ENCODE data around the gene DNAJC7.

The DNAJC7 gene

GRCh38 chr17:41959336-41960095, 57.7 kb downstream of the DNAJC7 start:
- DNase-seq (ENCODE audit: low read depth): no peak
- peak; percentile 62 for TF ChIP-seq CTCF (IDR thresholded peaks at IDR 0.05; ENCODE audit: control insufficient read depth, insufficient read depth, low read depth, low read length, missing control alignments)
- H3K4me3 ChIP-seq (ENCODE audit: control insufficient read depth, low read depth, low read length): no peak overlapping the region

GRCh38 chr17:41959030-41959335, 58.3 kb downstream of the DNAJC7 start:
- no peak overlapping the region for H3K4me3 ChIP-seq (ENCODE audit: control insufficient read depth, low read depth, low read length)
- TF ChIP-seq CTCF (IDR thresholded peaks at IDR 0.05; ENCODE audit: control insufficient read depth, insufficient read depth, low read depth, low read length, missing control alignments): no peak
- no peak for DNase-seq (ENCODE audit: low read depth)

- no peak for DNase-seq (ENCODE audit: low read depth)
- no peak for TF ChIP-seq CTCF (IDR thresholded peaks at IDR 0.05; ENCODE audit: control insufficient read depth, insufficient read depth, low read depth, low read length, missing control alignments)
- no peak overlapping the region for H3K4me3 ChIP-seq (ENCODE audit: control insufficient read depth, low read depth, low read length)
Observed at GRCh38 chr17:41957869-41958439, 59.3 kb downstream of the DNAJC7 start.

- H3K4me3 ChIP-seq (ENCODE audit: control insufficient read depth, low read depth, low read length): no peak overlapping the region
- DNase-seq (ENCODE audit: low read depth): no peak
- no peak for TF ChIP-seq CTCF (IDR thresholded peaks at IDR 0.05; ENCODE audit: control insufficient read depth, insufficient read depth, low read depth, low read length, missing control alignments)
Observed at GRCh38 chr17:41957031-41957868, 60.0 kb downstream of the DNAJC7 start.

GRCh38 chr17:41956522-41956921, 60.7 kb downstream of the DNAJC7 start:
- no peak for DNase-seq (ENCODE audit: low read depth)
- TF ChIP-seq CTCF (IDR thresholded peaks at IDR 0.05; ENCODE audit: control insufficient read depth, insufficient read depth, low read depth, low read length, missing control alignments): no peak
- no peak overlapping the region for H3K4me3 ChIP-seq (ENCODE audit: control insufficient read depth, low read depth, low read length)

- no peak for DNase-seq (ENCODE audit: low read depth)
- TF ChIP-seq CTCF (IDR thresholded peaks at IDR 0.05; ENCODE audit: control insufficient read depth, insufficient read depth, low read depth, low read length, missing control alignments): no peak
- H3K4me3 ChIP-seq (ENCODE audit: control insufficient read depth, low read depth, low read length): no peak overlapping the region
Observed at GRCh38 chr17:41948762-41949460, 68.3 kb downstream of the DNAJC7 start.
